IPS DF 6.9 (cell line): ENCODE data around the gene SHISA5.
"Not testable (repeated sequence)": the region's sequence is repeated elsewhere in the genome, so short reads cannot be mapped to it uniquely, and the experiment has no call there.

ENCODE experiments used
- DNase-seq: peaks from one replicate; pipeline ENCODE4 v3.0.0-alpha.2; 2013; ENCODE audit warnings: low read depth, low spot score
- H3K27ac ChIP-seq: one replicate; pipeline ENCODE4 v1.5.1; 2013; ENCODE audit warnings: low read length, control low read depth
- H3K27me3 ChIP-seq: 2 replicates; pipeline ENCODE4 v1.6.1; 2013; ENCODE audit warnings: mild to moderate bottlenecking, low read length; ENCODE audit not compliant: control insufficient read depth, insufficient read depth
- H3K36me3 ChIP-seq: 2 replicates; pipeline ENCODE4 v1.6.1; 2013; ENCODE audit warnings: low read length; ENCODE audit not compliant: control insufficient read depth, insufficient read depth
- H3K4me1 ChIP-seq: 2 replicates; pipeline ENCODE4 v1.6.1; 2013; ENCODE audit warnings: low read length; ENCODE audit not compliant: control insufficient read depth, insufficient read depth
- H3K4me3 ChIP-seq: 2 replicates; pipeline ENCODE4 v1.5.1; 2013; ENCODE audit warnings: mild to moderate bottlenecking, low read length
- H3K9me3 ChIP-seq: 2 replicates; pipeline ENCODE4 v1.6.1; 2013; ENCODE audit warnings: low read length, inconsistent platforms; ENCODE audit not compliant: control insufficient read depth, insufficient read depth
- WGBS: extraction: QIAGEN DNeasy Blood & Tissue Kit; methylation state at CpG from one replicate; pipeline ENCODE4 v1.1.7; 2013; ENCODE audit warnings: mixed read lengths, missing lambda C conversion rate; ENCODE audit not compliant: insufficient read length, insufficient coverage; 5-methylcytosine and 5-hydroxymethylcytosine counted together

Gene SHISA5

GRCh38 chr3:48504051-48504946 lies at the start of gene SHISA5:
Gene SHISA5, minus strand, starts transcription at chr3:48504174. Its CDS starts 80 bp downstream, at chr3:48504094.
- H3K9me3 ChIP-seq: no peaks in the 10 kb centered on the region
- DNase-seq: no peak
- H3K27ac ChIP-seq: no peak within 1 kb of the TSS
- no peaks in the 10 kb centered on the region for H3K27me3 ChIP-seq
- peaks cover 12% of the 10 kb centered on the region for H3K4me1 ChIP-seq
- no peaks in the 10 kb centered on the region for H3K36me3 ChIP-seq
- H3K4me3 ChIP-seq: peak within 1 kb of the TSS; percentile 76; the same call in 1 of the 2 replicates
- WGBS: no CpG with 5 or more reads among the region's 66 CpGs

- H3K4me3 ChIP-seq: no peak overlapping the region
These were observed 49.4 kb upstream of the SHISA5 start for GRCh38 chr3:48553361-48553760.

GRCh38 chr3:48552111-48552951 lies 48.4 kb upstream of the SHISA5 start:
- no CpG with 5 or more reads among the region's 14 CpGs for WGBS
- Histone ChIP-seq H3K27ac (no peak overlapping the region), H3K4me3 (no peak overlapping the region), H3K9me3 (no peaks in the 10 kb centered on the region), H3K4me1 (no peaks in the 10 kb centered on the region), H3K36me3 (0 out of 2 replicates have a peak, but pooled peaks cover 3% of the 10 kb centered on the region), H3K27me3 (no peaks in the 10 kb centered on the region)
- no peak for DNase-seq

More at GRCh38 chr3:48553361-48553760, 49.4 kb upstream of the SHISA5 start:
- no CpG with 5 or more reads among the region's 5 CpGs for WGBS
- Histone ChIP-seq H3K9me3 (no peaks in the 10 kb centered on the region), H3K27ac (no peak overlapping the region), H3K36me3 (no peaks in the 10 kb centered on the region), H3K4me1 (no peaks in the 10 kb centered on the region; the same call in 1 of the 2 replicates), H3K27me3 (no peaks in the 10 kb centered on the region)
- DNase-seq: no peak

GRCh38 chr3:48551651-48552050 lies 47.7 kb upstream of the SHISA5 start:
- WGBS: no CpG with 5 or more reads among the region's 7 CpGs
- not testable (repeated sequence) for H3K27ac ChIP-seq, DNase-seq, H3K9me3 ChIP-seq, H3K4me3 ChIP-seq, H3K4me1 ChIP-seq, H3K27me3 ChIP-seq, H3K36me3 ChIP-seq

- Histone ChIP-seq H3K27me3 (no peaks in the 10 kb centered on the region), H3K36me3 (peaks cover 9% of the 10 kb centered on the region), H3K4me3 (no peak overlapping the region), H3K27ac (no peak overlapping the region), H3K4me1 (no peaks in the 10 kb centered on the region), H3K9me3 (no peaks in the 10 kb centered on the region)
- WGBS: no CpG with 5 or more reads among the region's 10 CpGs
- peak; percentile 78 for DNase-seq
These were observed 45.0 kb upstream of the SHISA5 start for GRCh38 chr3:48548729-48549705.

GRCh38 chr3:48548126-48548525 lies 44.2 kb upstream of the SHISA5 start:
- H3K36me3 ChIP-seq: peaks cover 12% of the 10 kb centered on the region
- H3K27ac ChIP-seq: no peak overlapping the region
- WGBS: no CpG with 5 or more reads among the region's 5 CpGs
- H3K4me1 ChIP-seq: no peaks in the 10 kb centered on the region
- H3K27me3 ChIP-seq: no peaks in the 10 kb centered on the region
- no peaks in the 10 kb centered on the region for H3K9me3 ChIP-seq
- H3K4me3 ChIP-seq: no peak overlapping the region
- DNase-seq: no peak

- Histone ChIP-seq H3K27me3 (no peaks in the 10 kb centered on the region), H3K36me3 (peaks cover 12% of the 10 kb centered on the region), H3K27ac (no peak overlapping the region), H3K4me1 (no peaks in the 10 kb centered on the region), H3K4me3 (no peak overlapping the region), H3K9me3 (no peaks in the 10 kb centered on the region)
- no CpG with 5 or more reads among the region's 4 CpGs for WGBS
- DNase-seq: no peak
These were observed 42.3 kb upstream of the SHISA5 start for GRCh38 chr3:48546203-48546829.

GRCh38 chr3:48544141-48544540 lies 40.2 kb upstream of the SHISA5 start:
- H3K4me3 ChIP-seq: no peak overlapping the region
- DNase-seq: no peak
- no peaks in the 10 kb centered on the region for H3K9me3 ChIP-seq
- no peaks in the 10 kb centered on the region for H3K27me3 ChIP-seq
- peaks cover 20% of the 10 kb centered on the region for H3K36me3 ChIP-seq
- H3K4me1 ChIP-seq: no peaks in the 10 kb centered on the region
- no peak overlapping the region for H3K27ac ChIP-seq
- no CpG with 5 or more reads among the region's 5 CpGs for WGBS

GRCh38 chr3:48543271-48543866 lies 39.4 kb upstream of the SHISA5 start:
- Histone ChIP-seq H3K4me1 (no peaks in the 10 kb centered on the region), H3K27ac (no peak overlapping the region), H3K36me3 (peaks cover 23% of the 10 kb centered on the region), H3K9me3 (no peaks in the 10 kb centered on the region), H3K27me3 (no peaks in the 10 kb centered on the region), H3K4me3 (no peak overlapping the region)
- no peak for DNase-seq
- WGBS: no CpG with 5 or more reads among the region's 9 CpGs
